GM23338 (cell line): ENCODE results near the gene NUB1. TPM values are rescaled to one million over a fixed set of nuclear protein-coding genes. Genes with fewer than 3 reads are reported as not detected.

Experiments used
- ATAC-seq: fragments of 200-7000 bp; cut with Tn5 transposase; 3 replicates; pipeline ENCODE4 v1.9.1; 2020
- DNase-seq: peaks from one replicate; pipeline ENCODE4 v3.0.0-alpha.2; 2015; ENCODE audit warnings: low spot score
- H2AFZ ChIP-seq: fragments of 200-600 bp; sonication (generic); 2 replicates; pipeline ENCODE4 v1.8.0; 2016; ENCODE audit warnings: antibody characterized with exemption, mild to moderate bottlenecking, moderate library complexity
- H3F3A ChIP-seq: fragments of 200-600 bp; sonication (generic); replicated peaks from 2 replicates; pipeline ENCODE4 v1.8.0; 2017; ENCODE audit warnings: antibody characterized with exemption, mixed run types, low read depth
- H3K27ac ChIP-seq: fragments of 200-600 bp; sonication (generic); 2 replicates; pipeline ENCODE4 v1.6.1; 2016; ENCODE audit warnings: low read depth
- H3K27me3 ChIP-seq: fragments of 200-600 bp; sonication (generic); 2 replicates; pipeline ENCODE4 v1.8.0; 2016; ENCODE audit warnings: mild to moderate bottlenecking, mixed run types, moderate library complexity; ENCODE audit not compliant: insufficient read depth
- H3K36me3 ChIP-seq: fragments of 200-600 bp; sonication (generic); 2 replicates; pipeline ENCODE4 v1.8.0; 2016; ENCODE audit warnings: mild to moderate bottlenecking; ENCODE audit not compliant: insufficient read depth
- H3K4me1 ChIP-seq: fragments of 200-600 bp; sonication (generic); 2 replicates; pipeline ENCODE4 v1.8.0; 2016; ENCODE audit warnings: mild to moderate bottlenecking, moderate library complexity; ENCODE audit not compliant: insufficient read depth
- H3K4me2 ChIP-seq: fragments of 200-600 bp; sonication (generic); 2 replicates; pipeline ENCODE4 v1.7.1; 2017; ENCODE audit warnings: mixed run types
- H3K4me3 ChIP-seq: fragments of 200-600 bp; sonication (generic); 2 replicates; pipeline ENCODE4 v1.6.1; 2016; ENCODE audit warnings: mixed run types
- H3K79me2 ChIP-seq: fragments of 200-600 bp; sonication (generic); replicated peaks from 2 replicates; pipeline ENCODE4 v1.8.0; 2017; ENCODE audit warnings: mild to moderate bottlenecking; ENCODE audit not compliant: insufficient read depth
- H3K9me2 ChIP-seq: fragments of 200-600 bp; sonication (generic); 2 replicates; pipeline ENCODE4 v1.8.0; 2017; ENCODE audit not compliant: insufficient read depth
- H4K20me1 ChIP-seq: fragments of 200-600 bp; sonication (generic); replicated peaks from 2 replicates; pipeline ENCODE4 v1.8.0; 2017; ENCODE audit warnings: mild to moderate bottlenecking; ENCODE audit not compliant: insufficient read depth
- H3K27ac Mint-ChIP-seq: 2 replicates; pipeline ENCODE4 v1.8.0; 2020; ENCODE audit warnings: inconsistent platforms, mild to moderate bottlenecking, moderate library complexity, mixed read lengths
- H3K27me3 Mint-ChIP-seq: 3 replicates; pipeline ENCODE4 v1.8.0; 2022; ENCODE audit warnings: low read depth, mild to moderate bottlenecking, moderate library complexity, mixed read lengths, inconsistent platforms; ENCODE audit not compliant: insufficient read depth, poor library complexity
- H3K36me3 Mint-ChIP-seq: 3 replicates; pipeline ENCODE4 v1.8.0; 2021; ENCODE audit warnings: low read depth, mild to moderate bottlenecking, inconsistent platforms, moderate library complexity, mixed read lengths
- H3K4me1 Mint-ChIP-seq: 3 replicates; pipeline ENCODE4 v1.8.0; 2020; ENCODE audit warnings: mild to moderate bottlenecking, inconsistent platforms, mixed read lengths
- H3K4me3 Mint-ChIP-seq: 3 replicates; pipeline ENCODE4 v1.8.0; 2021; ENCODE audit warnings: moderate library complexity, mild to moderate bottlenecking, inconsistent platforms, mixed read lengths
- H3K9me3 Mint-ChIP-seq: 3 replicates; pipeline ENCODE4 v1.8.0; 2020; ENCODE audit warnings: moderate library complexity, mild to moderate bottlenecking, inconsistent platforms, mixed read lengths
- CREB1 ChIP-seq: fragments of 250-450 bp; sonication (Bioruptor Pico); IDR thresholded peaks from 2 replicates; pipeline ENCODE4 v1.5.0; 2020; ENCODE audit warnings: low read depth, mild to moderate bottlenecking, moderate library complexity
- EZH2 ChIP-seq: fragments of 200-600 bp; sonication (generic); IDR thresholded peaks from one replicate; pipeline ENCODE4 v1.8.0; 2017; ENCODE audit warnings: antibody characterized with exemption, mild to moderate bottlenecking, low read depth; ENCODE audit not compliant: unreplicated experiment
- NANOG ChIP-seq: IDR thresholded peaks from 2 replicates; pipeline ENCODE4 v1.6.1; 2016; ENCODE audit warnings: antibody characterized with exemption, borderline replicate concordance
- polyA plus RNA-seq: library from polyadenylated mRNA; unstranded; fragments of >200 nt; fragmentation: Nextera tagmentation; extraction: Ambion mirVana; gene quantifications from 2 replicates; pipeline ENCODE4 v1.2.1, GENCODE V29; 2016
- total RNA-seq: library from RNA; depleted of rRNA; stranded (reverse); fragments of >200 nt; shearing (Covaris generic); gene quantifications from 2 replicates; pipeline ENCODE4 v1.2.3, GENCODE V29; 2014
- TF ChIP-seq, protein P1 (sequence below): fragments of 250-450 bp; sonication (Bioruptor Pico); IDR thresholded peaks from 2 replicates; pipeline ENCODE4 v1.5.0; 2020; ENCODE audit warnings: mild to moderate bottlenecking, moderate library complexity

The NUB1 gene
- total and polyA plus RNA-seq, 2 experiments from 2014 or later, result 31.8 to 42.3 TPM

DNA sequence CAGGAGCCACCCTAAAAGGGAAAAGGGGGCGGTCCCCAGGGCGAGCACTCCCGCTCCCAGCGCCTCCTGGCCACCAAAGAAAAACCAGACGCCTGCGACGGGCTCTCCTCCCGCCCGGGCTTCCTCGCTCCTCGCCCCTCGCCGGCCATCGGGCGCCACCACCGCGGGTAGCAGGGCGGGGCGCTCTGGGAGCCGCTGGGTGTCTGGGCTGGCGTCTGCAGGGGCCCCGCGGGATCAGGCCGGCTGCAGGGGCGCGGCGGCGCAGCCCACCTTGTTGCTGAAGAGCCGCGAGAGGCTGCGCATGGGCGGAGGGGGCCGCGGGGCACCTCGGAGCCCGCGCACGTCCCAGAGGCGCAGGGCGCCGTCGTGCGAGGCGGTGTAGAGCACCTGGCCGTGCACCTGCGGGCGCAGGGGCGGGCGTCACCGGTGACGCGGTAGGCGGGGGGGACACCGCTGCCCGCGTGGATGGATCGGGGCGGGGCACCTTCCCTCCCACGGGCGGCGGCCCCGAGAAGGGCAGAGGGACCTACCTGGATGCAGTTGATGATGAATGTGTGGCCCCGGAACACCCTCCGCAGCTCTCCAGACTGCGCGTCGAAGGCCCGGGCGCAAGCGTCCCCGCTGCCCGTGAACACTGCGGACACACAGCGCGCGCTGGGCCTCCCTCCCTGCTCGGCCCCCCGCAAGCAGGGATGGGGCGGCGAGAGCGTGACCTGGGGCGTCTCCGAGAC is 39.9 kb downstream of the NUB1 start:
- peak; percentile 81 for TF ChIP-seq CREB1 (CRISPR knock-in tag)
- TF ChIP-seq NANOG, result no peak
- Histone ChIP-seq H3K27me3 (peaks cover 26% of the 10 kb centered on the region), H3F3A (peaks cover 12% of the 10 kb centered on the region; the same call in 1 of the 2 replicates), H2AFZ (peak overlapping the region; percentile 94), H3K4me2 (peak overlapping the region; percentile 90), H3K4me3 (peak overlapping the region; percentile 66), H3K36me3 (no peaks in the 10 kb centered on the region; the same call in 1 of the 2 replicates), H3K79me2 (no peaks in the 10 kb centered on the region), H3K9me2 (no peaks in the 10 kb centered on the region), H4K20me1 (no peaks in the 10 kb centered on the region; the same call in 1 of the 2 replicates), H3K4me1 (peaks cover 18% of the 10 kb centered on the region), H3K27ac (0 out of 2 replicates have a peak overlapping the region, but pooled peaks have one; percentile 83)
- no peaks in the 10 kb centered on the region for H3K9me3 Mint-ChIP-seq
- H3K4me1 Mint-ChIP-seq, result peaks cover 18% of the 10 kb centered on the region
- H3K4me3 Mint-ChIP-seq, result peak overlapping the region; percentile 66; the same call in 2 of the 3 replicates
- peaks cover 31% of the 10 kb centered on the region for H3K27me3 Mint-ChIP-seq
- H3K27ac Mint-ChIP-seq, result no peak overlapping the region
- DNase-seq (peak; percentile 85), ATAC-seq (peak; percentile 76)
- H3K36me3 Mint-ChIP-seq, result peaks cover 7% of the 10 kb centered on the region; the same call in 2 of the 3 replicates

DNA sequence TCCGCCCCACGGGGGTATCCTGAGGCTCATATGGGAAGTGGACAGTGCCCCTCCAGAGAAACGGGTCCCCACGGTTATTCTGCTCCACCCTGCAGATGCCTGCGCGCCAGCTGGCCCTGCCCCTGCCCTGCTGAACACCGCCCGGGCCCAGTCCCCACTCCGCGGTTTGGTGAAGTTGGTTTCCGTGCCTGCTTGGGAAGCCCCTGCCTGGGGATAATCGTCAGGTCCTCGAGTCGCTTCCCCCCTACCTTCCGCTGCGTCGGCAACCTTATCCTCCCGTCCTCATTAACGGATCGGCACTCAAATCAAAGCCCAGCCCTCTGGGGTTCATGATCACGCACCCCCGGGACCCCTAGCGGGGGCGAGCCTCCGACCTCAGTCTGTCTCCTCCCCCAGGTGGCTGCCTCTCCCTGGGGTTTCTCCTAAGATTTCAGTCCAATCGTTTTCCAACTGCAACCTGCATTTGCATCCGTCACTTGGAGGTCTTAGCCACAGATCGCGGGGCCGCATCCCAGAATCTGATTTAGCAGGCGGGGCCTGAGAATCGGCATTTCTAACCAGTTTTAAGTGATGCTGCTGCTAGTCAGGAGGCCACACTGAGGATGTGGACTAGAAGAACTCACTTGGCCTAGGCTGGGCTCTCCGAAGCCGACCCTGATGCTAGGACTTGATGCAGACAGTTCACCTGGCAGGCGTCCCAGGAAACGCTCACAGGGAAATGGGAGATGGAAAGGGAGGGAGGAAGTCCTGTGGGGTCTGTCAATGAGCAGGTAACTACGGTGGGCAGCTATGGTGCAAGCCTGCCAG is 40.7 kb downstream of the NUB1 start:
- Histone ChIP-seq H2AFZ (peak overlapping the region; percentile 18; the same call in 1 of the 2 replicates), H3K9me2 (no peaks in the 10 kb centered on the region), H3K4me3 (peak overlapping the region; percentile 66), H3K36me3 (no peaks in the 10 kb centered on the region; the same call in 1 of the 2 replicates), H4K20me1 (no peaks in the 10 kb centered on the region; the same call in 1 of the 2 replicates), H3K27me3 (peaks cover 26% of the 10 kb centered on the region), H3K4me2 (peak overlapping the region; percentile 90), H3K4me1 (peaks cover 18% of the 10 kb centered on the region), H3K79me2 (no peaks in the 10 kb centered on the region), H3F3A (peaks cover 12% of the 10 kb centered on the region; the same call in 1 of the 2 replicates), H3K27ac (no peak overlapping the region)
- Mint-ChIP-seq H3K27ac (no peak overlapping the region), H3K36me3 (peaks cover 7% of the 10 kb centered on the region; the same call in 2 of the 3 replicates), H3K4me1 (peaks cover 18% of the 10 kb centered on the region), H3K27me3 (peaks cover 31% of the 10 kb centered on the region), H3K4me3 (peak overlapping the region; percentile 74), H3K9me3 (no peaks in the 10 kb centered on the region)
- ATAC-seq, result peak; percentile 14
- DNase-seq, result peak; percentile 56
- TF ChIP-seq EZH2, result peak; percentile 45
- TF ChIP-seq, protein P1, sequence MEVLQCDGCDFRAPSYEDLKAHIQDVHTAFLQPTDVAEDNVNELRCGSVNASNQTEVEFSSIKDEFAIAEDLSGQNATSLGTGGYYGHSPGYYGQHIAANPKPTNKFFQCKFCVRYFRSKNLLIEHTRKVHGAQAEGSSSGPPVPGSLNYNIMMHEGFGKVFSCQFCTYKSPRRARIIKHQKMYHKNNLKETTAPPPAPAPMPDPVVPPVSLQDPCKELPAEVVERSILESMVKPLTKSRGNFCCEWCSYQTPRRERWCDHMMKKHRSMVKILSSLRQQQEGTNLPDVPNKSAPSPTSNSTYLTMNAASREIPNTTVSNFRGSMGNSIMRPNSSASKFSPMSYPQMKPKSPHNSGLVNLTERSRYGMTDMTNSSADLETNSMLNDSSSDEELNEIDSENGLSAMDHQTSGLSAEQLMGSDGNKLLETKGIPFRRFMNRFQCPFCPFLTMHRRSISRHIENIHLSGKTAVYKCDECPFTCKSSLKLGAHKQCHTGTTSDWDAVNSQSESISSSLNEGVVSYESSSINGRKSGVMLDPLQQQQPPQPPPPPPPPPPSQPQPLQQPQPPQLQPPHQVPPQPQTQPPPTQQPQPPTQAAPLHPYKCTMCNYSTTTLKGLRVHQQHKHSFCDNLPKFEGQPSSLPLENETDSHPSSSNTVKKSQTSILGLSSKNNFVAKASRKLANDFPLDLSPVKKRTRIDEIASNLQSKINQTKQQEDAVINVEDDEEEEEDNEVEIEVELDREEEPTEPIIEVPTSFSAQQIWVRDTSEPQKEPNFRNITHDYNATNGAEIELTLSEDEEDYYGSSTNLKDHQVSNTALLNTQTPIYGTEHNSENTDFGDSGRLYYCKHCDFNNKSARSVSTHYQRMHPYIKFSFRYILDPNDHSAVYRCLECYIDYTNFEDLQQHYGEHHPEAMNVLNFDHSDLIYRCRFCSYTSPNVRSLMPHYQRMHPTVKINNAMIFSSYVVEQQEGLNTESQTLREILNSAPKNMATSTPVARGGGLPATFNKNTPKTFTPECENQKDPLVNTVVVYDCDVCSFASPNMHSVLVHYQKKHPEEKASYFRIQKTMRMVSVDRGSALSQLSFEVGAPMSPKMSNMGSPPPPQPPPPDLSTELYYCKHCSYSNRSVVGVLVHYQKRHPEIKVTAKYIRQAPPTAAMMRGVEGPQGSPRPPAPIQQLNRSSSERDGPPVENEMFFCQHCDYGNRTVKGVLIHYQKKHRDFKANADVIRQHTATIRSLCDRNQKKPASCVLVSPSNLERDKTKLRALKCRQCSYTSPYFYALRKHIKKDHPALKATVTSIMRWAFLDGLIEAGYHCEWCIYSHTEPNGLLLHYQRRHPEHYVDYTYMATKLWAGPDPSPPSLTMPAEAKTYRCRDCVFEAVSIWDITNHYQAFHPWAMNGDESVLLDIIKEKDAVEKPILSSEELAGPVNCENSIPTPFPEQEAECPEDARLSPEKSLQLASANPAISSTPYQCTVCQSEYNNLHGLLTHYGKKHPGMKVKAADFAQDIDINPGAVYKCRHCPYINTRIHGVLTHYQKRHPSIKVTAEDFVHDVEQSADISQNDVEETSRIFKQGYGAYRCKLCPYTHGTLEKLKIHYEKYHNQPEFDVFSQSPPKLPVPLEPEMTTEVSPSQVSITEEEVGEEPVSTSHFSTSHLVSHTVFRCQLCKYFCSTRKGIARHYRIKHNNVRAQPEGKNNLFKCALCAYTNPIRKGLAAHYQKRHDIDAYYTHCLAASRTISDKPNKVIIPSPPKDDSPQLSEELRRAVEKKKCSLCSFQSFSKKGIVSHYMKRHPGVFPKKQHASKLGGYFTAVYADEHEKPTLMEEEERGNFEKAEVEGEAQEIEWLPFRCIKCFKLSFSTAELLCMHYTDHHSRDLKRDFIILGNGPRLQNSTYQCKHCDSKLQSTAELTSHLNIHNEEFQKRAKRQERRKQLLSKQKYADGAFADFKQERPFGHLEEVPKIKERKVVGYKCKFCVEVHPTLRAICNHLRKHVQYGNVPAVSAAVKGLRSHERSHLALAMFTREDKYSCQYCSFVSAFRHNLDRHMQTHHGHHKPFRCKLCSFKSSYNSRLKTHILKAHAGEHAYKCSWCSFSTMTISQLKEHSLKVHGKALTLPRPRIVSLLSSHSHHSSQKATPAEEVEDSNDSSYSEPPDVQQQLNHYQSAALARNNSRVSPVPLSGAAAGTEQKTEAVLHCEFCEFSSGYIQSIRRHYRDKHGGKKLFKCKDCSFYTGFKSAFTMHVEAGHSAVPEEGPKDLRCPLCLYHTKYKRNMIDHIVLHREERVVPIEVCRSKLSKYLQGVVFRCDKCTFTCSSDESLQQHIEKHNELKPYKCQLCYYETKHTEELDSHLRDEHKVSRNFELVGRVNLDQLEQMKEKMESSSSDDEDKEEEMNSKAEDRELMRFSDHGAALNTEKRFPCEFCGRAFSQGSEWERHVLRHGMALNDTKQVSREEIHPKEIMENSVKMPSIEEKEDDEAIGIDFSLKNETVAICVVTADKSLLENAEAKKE (CRISPR knock-in tag), result no peak
